GM18517 (cell line): ENCODE measurements around the gene SLC13A3.

Experiments used
- ATAC-seq: cut with Tn5 transposase; IDR thresholded peaks from one replicate; pipeline ENCODE4 v1.9.1; 2021; ENCODE audit warnings: mild to moderate bottlenecking, moderate library complexity; ENCODE audit not compliant: unreplicated experiment

The SLC13A3 gene

GRCh38 chr20:46562009-46562372 lies 89.3 kb downstream of the SLC13A3 start:
- ATAC-seq: no peak

- ATAC-seq: no peak
Observed at GRCh38 chr20:46559685-46560440, 91.4 kb downstream of the SLC13A3 start.

- no peak for ATAC-seq
Observed at GRCh38 chr20:46559001-46559400, 92.3 kb downstream of the SLC13A3 start.

GRCh38 chr20:46558511-46558959 lies 92.7 kb downstream of the SLC13A3 start:
- no peak for ATAC-seq

- no peak for ATAC-seq
Observed at GRCh38 chr20:46557231-46557956, 93.9 kb downstream of the SLC13A3 start.

- ATAC-seq: no peak
Observed at GRCh38 chr20:46555370-46555956, 95.8 kb downstream of the SLC13A3 start.

GRCh38 chr20:46554828-46555227 lies 96.4 kb downstream of the SLC13A3 start:
- ATAC-seq: no peak

- no peak for ATAC-seq
Observed at GRCh38 chr20:46553926-46554325, 97.3 kb downstream of the SLC13A3 start.

- ATAC-seq: peak; percentile 79
Observed at GRCh38 chr20:46552460-46553420, 98.5 kb downstream of the SLC13A3 start.

- no peak for ATAC-seq
Observed at GRCh38 chr20:46551522-46552381, 99.5 kb downstream of the SLC13A3 start.

- ATAC-seq: no peak
Observed at GRCh38 chr20:46550461-46550860, 100.8 kb downstream of the SLC13A3 start, which contains the start of gene OCSTAMP. Gene OCSTAMP, minus strand, starts transcription at chr20:46550654. Its CDS starts 94 bp downstream, at chr20:46550560.

GRCh38 chr20:46549188-46549972 lies 101.9 kb downstream of the SLC13A3 start:
- no peak for ATAC-seq

GRCh38 chr20:46548688-46549087 lies 102.6 kb downstream of the SLC13A3 start:
- ATAC-seq: no peak

- ATAC-seq: no peak
Observed at GRCh38 chr20:46547995-46548394, 103.3 kb downstream of the SLC13A3 start.

- no peak for ATAC-seq
Observed at GRCh38 chr20:46546936-46547335, 104.3 kb downstream of the SLC13A3 start.

GRCh38 chr20:46546298-46546697 lies 105.0 kb downstream of the SLC13A3 start:
- no peak for ATAC-seq

GRCh38 chr20:46545827-46546138 lies 105.5 kb downstream of the SLC13A3 start:
- no peak for ATAC-seq

- no peak for ATAC-seq
Observed at GRCh38 chr20:46545077-46545826, 106.0 kb downstream of the SLC13A3 start.
